ENCODE measurements around the gene INTS11.

Gene INTS11

DNA sequence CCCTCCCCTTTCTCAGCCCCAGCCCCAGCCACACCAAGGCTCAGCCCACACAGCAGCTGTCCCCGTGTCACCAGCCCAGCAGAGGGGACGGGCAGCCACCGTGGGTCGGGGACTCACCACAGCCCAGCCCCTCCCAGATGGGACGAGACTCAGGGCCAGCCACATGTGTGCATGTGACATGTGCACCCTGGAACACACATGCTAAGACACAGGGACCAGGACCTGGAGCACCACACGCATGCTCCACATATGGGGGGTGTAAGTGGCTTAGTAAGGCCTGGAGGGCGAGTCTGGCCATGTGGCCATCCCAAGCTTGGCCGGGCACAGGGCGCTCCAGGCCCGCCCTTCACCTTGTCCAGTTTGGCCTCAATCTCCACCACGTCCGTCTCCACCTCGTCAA, 20.7 kb downstream of the INTS11 start:
- DNase-seq (ENCODE audit: low spot score): no peak

DNA sequence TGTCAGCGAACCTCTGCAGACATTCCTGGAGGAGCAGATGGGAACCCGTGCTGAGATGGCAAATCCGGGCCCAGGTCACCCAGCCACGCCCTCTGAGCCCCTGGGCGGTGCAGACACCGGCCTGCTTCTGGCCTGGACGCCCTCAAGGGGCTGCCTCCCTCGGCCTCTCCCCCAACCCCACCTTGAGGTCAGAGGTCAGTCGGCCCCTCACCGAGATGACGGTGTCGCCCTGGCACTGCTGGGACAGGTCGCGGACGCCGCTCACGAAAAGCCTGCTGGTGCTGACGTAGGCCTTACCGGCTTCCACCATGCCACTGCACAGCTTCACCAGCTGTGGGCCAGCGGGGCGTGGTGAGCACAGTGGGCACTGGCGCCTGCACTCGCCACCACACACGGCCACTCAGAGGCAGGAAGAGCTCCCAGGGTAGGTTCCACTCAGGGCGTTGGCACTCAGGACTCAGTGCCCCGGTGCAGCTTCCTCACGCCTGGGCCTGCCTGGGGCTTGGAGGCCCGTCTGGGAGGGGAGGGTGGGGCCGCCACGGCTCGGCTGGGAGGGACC, 21.4 kb downstream of the INTS11 start:
- no peak for DNase-seq (ENCODE audit: low spot score)

DNA sequence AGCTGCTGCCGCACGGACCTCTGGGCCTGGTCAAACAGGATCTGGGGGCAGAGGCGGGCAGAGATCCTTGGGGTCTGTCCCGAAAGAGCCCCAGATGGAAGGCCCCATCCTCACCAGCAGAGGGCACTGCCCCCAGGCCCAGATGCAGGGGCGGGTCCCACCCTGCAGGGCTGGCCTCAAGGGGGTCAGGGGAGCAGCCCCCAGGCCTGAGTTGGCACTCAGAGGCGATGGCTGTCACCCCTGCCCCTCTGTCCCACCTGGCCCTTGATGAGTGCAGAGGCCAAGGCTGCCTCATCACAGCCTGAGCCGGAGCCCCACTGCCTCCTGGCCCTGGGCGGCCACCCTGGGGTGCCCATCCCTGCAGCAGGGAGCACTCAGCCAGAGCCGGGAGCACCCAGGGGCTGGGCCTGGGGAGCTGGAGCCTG, 22.4 kb downstream of the INTS11 start:
- no peak for DNase-seq (ENCODE audit: low spot score)

DNA sequence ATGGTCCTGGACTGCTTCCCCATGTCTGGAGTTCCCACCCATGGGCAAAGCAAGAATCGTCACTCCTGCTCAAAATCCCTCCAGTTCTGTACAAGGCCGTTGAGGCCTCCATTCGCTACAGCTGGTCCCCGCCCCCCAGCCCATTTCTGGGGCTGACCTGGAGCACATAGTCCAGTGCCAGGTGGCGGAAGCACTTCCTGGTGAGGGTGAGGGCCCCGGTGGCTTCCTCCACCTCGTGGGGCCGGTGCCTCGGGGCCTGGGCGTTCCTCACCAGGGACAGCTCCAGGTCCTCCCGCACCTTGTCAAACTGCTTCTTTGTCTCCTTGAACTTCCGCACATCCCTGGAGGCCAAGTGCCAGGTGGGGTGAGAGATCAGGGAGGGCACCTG, 24.1 kb downstream of the INTS11 start:
- no peak for DNase-seq (ENCODE audit: low spot score)

DNA sequence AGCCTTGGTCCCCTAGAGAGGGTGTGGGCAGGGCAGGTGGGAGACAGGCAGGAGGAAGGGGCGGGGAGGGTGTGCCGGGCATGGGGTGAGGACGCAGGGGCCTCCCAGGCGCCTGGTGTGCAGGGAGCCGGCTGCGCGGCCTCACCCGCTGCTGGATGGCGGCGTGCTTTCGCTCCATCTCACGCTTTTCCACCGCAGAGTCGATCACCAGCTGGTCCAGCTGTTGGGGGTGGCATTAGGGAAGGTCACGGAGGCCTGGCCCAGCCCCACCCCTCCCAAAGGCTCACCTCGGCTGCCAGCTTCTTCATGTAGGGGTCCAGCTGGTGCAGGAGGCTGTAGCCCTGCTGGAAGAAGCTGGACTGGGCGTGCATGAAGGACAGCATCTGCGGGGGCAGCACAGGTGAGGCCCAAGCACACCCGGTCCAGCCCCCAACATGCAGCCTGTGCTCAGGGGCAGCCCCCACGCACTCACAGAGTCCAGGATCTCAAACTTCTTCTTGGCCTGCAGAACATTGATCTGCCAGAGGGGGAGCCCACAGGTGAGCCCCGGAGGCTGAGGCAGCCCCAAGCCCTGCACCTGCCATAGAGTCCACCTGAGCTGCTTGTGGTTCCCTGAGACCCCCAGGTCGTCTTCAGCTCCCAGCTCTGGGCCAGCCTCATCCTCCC, 24.6 kb downstream of the INTS11 start:
- DNase-seq (ENCODE audit: low spot score): no peak

DNA sequence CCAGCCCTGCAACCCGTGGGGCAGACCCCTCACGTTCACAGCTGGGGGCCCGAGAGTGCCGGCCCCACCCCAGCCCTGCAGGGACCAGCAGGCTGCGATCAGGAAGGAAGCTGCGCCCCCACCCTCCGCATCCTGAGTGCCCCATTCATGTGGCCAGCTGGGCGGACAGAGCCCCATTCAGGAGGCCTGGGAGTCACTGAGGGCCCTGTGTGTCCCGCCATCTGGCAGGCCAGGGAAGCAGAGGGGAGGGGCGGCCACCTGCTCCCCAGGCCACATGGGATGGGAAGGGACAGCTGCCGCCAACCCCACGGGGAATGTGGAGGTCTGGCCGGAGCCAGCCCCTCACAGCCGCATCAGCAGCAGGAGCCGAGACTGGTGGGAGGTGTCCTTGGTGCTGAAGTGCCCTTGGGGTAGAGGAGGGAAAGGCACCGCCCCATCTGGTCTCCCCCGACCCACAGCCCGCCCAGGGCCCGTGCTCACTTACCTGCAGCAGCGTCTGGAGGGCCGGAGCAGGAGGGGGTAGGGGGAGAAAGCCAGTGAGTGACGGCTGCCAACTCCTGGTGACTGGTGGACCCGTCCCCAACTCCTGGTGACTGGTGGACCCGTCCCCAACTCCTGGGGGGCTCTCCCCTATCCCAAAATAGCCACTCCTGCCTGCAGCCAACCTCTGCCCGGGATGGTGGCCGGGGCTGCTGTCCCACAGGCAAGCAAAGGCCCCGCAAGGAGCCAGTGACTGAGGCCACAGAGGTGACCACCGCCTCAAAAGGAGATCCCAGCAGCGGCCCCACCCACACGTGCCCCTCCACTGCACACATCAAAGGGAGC, 25.4 kb downstream of the INTS11 start:
- DNase-seq (ENCODE audit: low spot score): peak; percentile 70

DNA sequence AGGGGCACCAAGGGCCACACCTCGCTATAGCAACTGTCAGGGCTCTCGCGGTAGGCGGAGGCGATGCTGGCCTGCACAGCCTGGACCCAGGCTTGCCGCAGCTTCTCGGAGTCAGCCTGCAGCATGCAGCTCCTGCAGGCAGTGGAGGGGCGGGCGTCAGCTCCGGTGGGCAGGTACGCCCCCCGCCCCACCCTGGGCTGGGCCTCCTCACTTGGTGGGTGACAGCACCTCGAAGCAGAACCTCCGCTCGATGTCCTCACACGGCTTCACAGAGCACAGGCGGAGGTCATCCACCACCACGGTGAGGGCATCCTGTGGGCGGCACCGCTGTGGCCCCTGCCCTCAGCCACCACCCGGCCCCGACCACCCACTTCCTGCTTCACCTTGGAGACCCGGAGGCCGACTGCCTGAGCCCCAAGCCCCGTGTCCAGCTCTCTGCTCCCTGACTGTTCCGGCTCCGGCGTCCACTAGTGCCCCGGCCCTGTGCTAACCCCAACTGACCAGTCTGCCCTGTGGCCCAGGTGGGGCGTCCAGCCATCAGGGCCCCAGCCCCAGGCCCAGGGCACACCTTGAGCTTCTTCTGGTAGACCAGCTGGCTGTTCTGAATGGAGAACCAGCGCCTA, 26.5 kb downstream of the INTS11 start:
- no peak for DNase-seq (ENCODE audit: low spot score)

DNA sequence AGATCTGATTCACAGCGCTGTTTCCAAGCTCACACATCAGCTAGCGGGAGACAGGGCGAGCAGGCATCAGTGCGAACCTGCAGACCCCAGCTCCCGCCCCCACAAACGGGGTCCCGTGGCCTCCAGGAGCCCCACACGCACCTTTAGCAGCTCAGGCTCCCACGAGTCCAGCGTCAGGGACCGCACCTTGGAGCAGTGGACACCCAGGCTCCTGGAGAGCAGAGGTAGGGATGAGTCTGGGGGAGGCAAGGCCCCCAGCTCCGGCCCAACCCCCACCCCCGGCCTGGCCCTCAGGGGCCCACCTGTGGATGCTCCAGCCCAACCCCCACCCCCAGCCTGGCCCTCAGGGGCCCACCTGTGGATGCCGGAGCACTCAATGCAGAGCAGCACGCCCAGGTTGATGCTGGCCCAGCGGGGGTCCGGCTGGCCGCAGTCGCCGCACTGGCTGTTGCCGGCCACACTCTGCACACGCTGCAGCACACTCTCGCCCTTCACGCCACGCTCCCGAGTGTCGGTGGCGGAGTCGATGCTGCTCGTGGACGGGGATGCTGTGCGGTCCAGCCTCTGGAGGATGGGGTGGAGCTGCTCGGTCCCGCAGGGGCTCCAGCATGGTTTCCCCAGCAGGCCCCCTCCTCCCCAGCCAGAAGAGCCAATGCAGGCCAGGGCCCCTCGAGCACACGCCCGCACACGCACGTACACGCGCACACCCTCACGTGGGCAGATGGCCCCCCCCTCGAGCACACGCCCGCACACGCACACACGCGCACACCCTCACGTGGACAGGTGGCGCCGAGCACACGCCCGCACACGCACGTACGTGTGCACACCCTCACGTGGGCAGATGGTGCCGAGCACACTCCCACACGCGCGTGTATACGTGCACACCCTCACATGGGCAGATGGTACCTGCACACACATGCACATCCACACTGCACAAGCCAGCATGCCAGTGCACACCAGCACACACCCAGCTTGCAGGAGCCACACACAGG, 28.1 kb downstream of the INTS11 start:
- no peak for DNase-seq (ENCODE audit: low spot score)

DNA sequence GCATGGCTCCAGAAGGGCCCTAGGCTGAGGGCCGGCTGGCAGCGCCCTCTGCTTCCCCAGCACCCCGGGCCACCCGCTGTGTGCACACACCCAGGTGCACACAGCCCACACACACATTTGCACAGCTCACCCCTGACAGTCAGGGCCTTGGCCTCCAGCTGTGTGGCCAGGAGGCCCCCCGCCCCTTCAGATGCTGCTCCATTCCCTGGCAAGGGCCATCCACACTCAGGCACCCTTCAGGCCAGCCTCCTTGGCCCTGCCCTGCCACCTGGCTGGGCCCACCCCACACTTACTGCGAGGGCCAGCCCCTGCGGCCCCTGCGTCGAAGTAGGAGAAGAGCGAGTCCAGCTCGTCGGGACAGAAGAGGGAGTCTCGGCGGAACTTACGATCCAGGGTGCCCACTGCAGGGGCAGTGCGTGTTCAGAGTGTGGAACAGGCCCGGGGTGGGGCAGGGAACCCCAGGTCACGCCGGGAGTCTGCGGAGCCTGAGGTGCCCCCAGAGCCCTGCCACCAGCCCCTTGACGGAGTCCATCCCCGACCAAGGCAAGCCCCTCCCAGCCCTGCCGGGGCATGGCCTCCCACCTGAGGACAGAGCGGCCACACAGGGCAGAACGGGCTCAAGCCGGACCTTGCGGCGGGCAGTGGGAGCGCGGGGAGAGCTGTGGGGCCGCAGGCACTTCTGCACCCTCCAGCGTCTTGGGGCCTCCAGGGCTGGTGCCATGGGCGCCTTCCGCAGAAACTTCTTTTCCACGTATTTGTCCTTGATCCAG, 29.1 kb downstream of the INTS11 start:
- DNase-seq (ENCODE audit: low spot score): no peak

DNA sequence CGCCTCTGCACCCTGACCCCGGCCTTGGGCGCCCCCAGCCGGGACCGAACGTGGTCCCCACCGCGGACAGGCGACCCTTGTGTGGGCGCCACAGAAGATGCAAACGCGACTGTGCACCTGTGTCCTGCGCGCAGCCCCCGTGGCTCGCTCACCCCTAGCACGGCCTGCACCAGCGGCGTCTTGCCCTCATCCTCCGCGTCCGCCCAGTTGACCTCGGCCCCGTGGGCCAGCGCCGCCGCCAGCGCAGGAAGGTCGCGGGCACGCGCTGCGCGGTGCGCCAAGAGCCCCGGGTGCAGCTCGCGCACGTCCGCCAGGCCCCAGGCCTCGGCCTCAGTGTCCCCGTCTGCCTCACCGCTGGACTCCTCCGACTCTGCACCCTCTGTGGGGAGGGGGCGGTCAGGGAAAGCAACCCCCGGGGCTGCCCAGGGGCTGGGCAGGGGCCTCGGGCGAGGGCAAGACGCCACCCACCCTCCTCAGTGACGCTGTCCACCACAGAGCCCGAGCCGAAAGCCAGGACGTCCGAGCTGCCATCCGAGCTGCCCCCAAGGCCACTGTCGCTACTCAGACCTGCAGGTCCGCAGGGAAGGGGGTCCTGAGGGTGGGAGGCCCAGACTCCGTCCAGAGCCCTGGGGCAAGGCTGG, 30.1 kb downstream of the INTS11 start:
- DNase-seq (ENCODE audit: low spot score): no peak

DNA sequence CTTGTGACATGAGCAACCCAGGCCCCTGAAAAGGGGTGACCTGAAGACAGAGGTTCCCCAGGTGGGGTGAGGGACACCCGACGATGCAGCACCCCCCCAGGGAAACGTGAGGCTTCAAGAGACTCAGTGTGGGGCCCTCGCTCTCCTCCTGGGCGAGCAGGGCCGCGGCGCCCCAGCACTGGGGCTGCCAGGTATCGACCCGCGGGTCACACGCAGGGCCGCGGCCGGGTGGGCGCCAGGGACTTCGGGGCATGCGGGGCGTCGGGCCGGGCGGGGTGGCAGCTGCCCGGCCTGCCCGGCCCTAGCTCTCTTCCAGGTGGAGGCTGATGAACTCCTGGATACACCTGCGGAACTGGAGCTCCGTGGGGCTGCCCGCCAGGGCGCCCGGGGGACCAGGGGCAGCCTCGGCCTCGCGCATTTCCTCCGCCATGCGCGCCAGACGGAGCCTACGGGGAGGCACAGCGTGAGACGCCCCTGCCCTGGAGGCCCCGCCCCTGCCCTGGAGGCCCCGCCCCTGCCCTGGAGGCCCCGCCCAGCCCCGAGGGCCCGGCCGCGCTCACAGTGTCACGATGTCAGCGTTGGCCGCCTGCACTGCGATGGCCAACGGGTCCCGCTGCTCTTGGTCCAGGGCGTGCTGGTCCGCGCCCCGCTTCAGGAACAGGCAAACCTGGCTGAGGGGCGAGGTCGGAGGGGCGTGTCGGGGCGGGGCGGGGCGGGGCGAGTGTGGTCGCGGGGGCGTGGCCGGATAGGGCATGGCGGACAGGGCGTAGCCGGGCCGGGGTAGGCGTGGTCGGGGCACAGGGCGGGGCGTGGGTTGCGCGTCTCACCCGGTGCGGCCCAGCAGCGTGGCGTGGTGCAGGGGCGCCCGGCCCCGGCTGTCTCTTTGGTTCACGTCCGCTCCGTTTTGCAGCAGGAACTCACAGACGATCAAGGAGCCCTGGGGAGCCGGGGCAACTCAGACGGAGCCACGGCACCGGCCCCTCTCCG, 30.9 kb downstream of the INTS11 start:
- no peak for DNase-seq (ENCODE audit: low spot score)

DNA sequence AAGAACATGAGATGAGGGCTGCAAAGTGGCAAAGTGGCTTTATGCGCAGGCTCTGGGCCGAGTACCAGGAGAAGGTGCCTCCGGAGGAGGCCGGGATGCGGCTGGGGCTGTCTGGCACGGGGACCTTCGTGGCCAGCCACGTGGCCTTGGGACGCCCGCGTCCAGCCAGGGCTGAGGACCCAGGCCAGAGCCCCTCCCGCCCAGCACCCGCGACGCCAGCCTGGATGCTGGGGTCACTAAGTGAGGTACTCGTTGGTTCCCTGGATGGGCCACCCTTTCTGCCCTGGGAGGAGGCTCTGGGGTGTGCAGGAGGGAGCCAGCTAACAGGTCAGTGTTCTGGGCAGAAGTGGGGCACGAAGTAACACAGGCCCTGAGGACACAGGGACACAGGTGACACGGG, 31.6 kb downstream of the INTS11 start:
- DNase-seq (ENCODE audit: low spot score): no peak

DNA sequence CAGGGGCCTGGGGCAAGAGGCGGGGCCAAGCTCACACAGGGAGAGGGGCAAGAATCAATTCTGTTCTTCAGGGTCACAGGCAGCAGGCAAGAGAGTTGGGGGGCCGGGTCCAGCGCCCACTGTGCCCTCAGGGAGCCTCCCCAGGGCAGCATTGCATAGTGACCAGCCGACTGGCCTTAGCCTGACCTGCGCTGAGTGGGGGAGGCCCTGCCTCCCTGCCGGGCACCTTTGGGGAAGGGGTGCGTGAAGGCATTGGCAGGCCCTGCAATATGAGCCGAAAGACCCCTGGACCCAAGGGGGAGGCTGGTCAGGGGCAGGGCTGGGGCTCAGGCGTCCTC, 32.0 kb downstream of the INTS11 start:
- DNase-seq (ENCODE audit: low spot score): no peak

DNA sequence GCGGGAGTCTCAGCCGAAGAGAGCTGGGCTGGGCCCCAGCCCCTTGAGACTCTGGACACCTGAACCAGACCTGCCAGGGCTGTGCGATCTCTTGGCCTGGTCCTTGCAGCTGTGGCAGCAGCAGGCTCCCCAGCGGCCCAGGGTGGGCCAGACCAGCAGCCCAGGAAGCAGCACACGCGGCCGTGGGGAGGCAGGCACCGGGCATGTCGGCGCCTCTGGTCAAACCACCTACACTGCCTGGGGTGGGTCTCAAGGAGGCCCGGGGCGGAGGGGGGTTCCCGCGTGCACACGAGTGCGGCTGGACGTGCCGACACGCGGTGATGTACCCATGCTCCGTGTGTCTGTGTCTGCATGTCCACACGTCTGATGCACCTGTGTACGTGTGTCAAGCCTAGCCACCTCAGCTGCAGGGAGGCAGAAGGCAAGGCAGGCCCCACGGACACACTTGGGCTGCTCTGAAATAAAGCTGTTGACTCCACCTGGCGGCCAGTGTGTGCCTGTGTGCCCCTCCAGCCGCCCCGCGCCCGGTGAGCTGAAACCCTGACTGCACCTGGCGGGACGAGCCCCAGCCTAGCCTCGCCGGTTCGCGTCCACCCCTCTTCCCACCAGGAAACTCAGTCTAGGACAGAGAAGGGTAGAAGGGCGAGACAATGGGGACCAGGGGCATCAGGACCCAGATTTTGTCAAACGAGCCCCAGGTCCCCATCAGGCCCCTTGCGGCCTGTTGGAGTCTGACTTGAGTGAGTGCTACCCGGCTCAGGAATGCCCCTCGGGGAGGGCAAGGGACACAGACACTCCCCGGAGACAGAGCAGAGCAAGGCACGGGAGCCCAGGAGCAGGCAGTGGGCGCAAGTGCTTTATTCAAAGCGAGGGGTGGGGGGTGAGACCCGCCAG, 32.7 kb downstream of the INTS11 start:
- peak; percentile 71 for DNase-seq (ENCODE audit: low spot score)

DNA sequence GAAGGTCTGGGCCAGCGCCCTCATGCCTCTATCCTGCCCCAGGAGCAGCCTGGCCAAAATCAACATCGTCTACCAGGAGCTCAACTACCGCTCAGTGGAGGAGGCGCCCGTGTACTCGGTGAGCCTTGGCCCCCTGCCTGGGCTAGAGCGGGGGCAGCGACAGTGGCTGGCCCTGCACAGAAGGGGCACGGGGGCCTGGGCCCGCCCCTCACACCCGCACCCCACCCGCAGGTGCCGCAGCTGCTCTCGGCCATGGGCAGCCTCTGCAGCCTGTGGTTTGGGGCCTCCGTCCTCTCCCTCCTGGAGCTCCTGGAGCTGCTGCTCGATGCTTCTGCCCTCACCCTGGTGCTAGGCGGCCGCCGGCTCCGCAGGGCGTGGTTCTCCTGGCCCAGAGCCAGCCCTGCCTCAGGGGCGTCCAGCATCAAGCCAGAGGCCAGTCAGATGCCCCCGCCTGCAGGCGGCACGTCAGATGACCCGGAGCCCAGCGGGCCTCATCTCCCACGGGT, 33.4 kb downstream of the INTS11 start:
- no peak for DNase-seq (ENCODE audit: low spot score)

DNA sequence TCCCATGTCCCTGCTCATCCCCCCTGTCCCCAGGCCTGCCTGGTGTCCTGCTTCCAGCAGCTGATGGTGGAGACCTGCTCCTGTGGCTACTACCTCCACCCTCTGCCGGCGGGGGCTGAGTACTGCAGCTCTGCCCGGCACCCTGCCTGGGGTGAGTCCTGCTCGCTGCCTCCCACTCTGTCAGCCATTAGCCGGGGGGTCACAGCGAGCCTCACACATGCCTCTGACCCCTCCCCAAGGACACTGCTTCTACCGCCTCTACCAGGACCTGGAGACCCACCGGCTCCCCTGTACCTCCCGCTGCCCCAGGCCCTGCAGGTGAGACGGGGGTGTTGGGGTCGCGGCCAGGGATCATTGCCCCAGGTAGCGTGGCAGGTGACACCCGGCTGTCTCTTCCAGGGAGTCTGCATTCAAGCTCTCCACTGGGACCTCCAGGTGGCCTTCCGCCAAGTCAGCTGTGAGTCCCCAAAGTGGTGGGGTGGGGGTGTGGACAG, 34.2 kb downstream of the INTS11 start:
- DNase-seq (ENCODE audit: low spot score): peak; percentile 77
